GM19035 (cell line): ENCODE measurements around the gene KPNA3.
"Not testable (repeated sequence)": the region's sequence is repeated elsewhere in the genome, so short reads cannot be mapped to it uniquely, and the experiment has no call there.

ENCODE experiments used
- ATAC-seq: cut with Tn5 transposase; IDR thresholded peaks from one replicate; pipeline ENCODE4 v1.9.1; 2021; ENCODE audit not compliant: unreplicated experiment

The KPNA3 gene

GRCh38 chr13:49807681-49808080 lies 15.2 kb upstream of the KPNA3 start:
- no peak for ATAC-seq

- no peak for ATAC-seq
Observed at GRCh38 chr13:49806126-49806536, 13.6 kb upstream of the KPNA3 start.

- ATAC-seq: not testable (repeated sequence)
Observed at GRCh38 chr13:49803047-49803446, 10.6 kb upstream of the KPNA3 start.

GRCh38 chr13:49802426-49802825 lies 9.9 kb upstream of the KPNA3 start:
- ATAC-seq: no peak

GRCh38 chr13:49791711-49792549 lies 552 bp downstream of the KPNA3 start:
- ATAC-seq: peak; percentile 28

GRCh38 chr13:49791315-49791710 lies 1.2 kb downstream of the KPNA3 start:
- ATAC-seq: no peak

GRCh38 chr13:49789968-49790367 lies 2.5 kb downstream of the KPNA3 start:
- no peak for ATAC-seq

GRCh38 chr13:49786401-49787008 lies 6.0 kb downstream of the KPNA3 start:
- ATAC-seq: no peak

- ATAC-seq: no peak
Observed at GRCh38 chr13:49784886-49785570, 7.5 kb downstream of the KPNA3 start.

GRCh38 chr13:49783865-49784264 lies 8.6 kb downstream of the KPNA3 start:
- ATAC-seq: no peak

GRCh38 chr13:49782784-49783183 lies 9.7 kb downstream of the KPNA3 start:
- ATAC-seq: no peak

- no peak for ATAC-seq
Observed at GRCh38 chr13:49781806-49782205, 10.7 kb downstream of the KPNA3 start.

GRCh38 chr13:49779721-49780120 lies 12.8 kb downstream of the KPNA3 start:
- ATAC-seq: no peak

- ATAC-seq: no peak
Observed at GRCh38 chr13:49777746-49778614, 14.5 kb downstream of the KPNA3 start.

- ATAC-seq: no peak
Observed at GRCh38 chr13:49776871-49777270, 15.6 kb downstream of the KPNA3 start.

- ATAC-seq: no peak
Observed at GRCh38 chr13:49774376-49775005, 18.0 kb downstream of the KPNA3 start.

GRCh38 chr13:49772828-49773227 lies 19.7 kb downstream of the KPNA3 start:
- no peak for ATAC-seq

- not testable (repeated sequence) for ATAC-seq
Observed at GRCh38 chr13:49761811-49762210, 30.7 kb downstream of the KPNA3 start.

GRCh38 chr13:49760558-49760957 lies 31.9 kb downstream of the KPNA3 start:
- no peak for ATAC-seq

GRCh38 chr13:49759503-49759902 lies 33.0 kb downstream of the KPNA3 start:
- no peak for ATAC-seq
